GM12878 (cell line): ENCODE results near the gene TSPEAR. TPM values are rescaled to one million over a fixed set of nuclear protein-coding genes. Genes with fewer than 3 reads are reported as not detected.

ENCODE experiments used
- ATAC-seq: fragments of 200-7000 bp; cut with Tn5 transposase; 3 replicates; pipeline ENCODE4 v1.9.1; 2020; ENCODE audit warnings: mild to moderate bottlenecking, moderate library complexity
- BruUV-seq: library from RNA; stranded (reverse); fragments of 400-500 nt; replicated peaks from 2 replicates; lab custom pipeline; 2021; lab: Mats Ljungman, UMichigan
- CTCF ChIA-PET: fragments of 300-600 bp; sonication (Branson Sonifier 250); formaldehyde crosslinking; extraction: SDS; loops from one replicate; lab custom pipeline; 2021; ENCODE audit warnings: inconsistent platforms; lab: Yijun Ruan, JAX
- POLR2A ChIA-PET: fragments of 350-600 bp; formaldehyde crosslinking; extraction: SDS; loops from one replicate; lab custom pipeline; 2021; ENCODE audit warnings: inconsistent platforms; lab: Charles Lee
- RAD21 ChIA-PET: fragments of 300-600 bp; sonication (Branson Sonifier 250); formaldehyde crosslinking; loops from one replicate; lab custom pipeline; 2023; ENCODE audit warnings: antibody characterized with exemption; ENCODE audit not compliant: unreplicated experiment; lab: Charles Lee
- SMC1A ChIA-PET: fragments of 300-600 bp; sonication (Branson Sonifier 250); formaldehyde crosslinking; loops from one replicate; lab custom pipeline; 2023; ENCODE audit not compliant: unreplicated experiment, uncharacterized antibody; lab: Charles Lee
- DNase-seq: peaks from one replicate; pipeline ENCODE4 v3.0.0-alpha.2; 2011; ENCODE audit warnings: low read depth, low spot score
- FAIRE-seq: peaks from 3 replicates; lab custom pipeline; 2011; peaks lifted over from hg19 to GRCh38; lab: Jason Lieb, UNC
- H2AFZ ChIP-seq: 2 replicates; pipeline ENCODE4 v1.6.0; 2011; ENCODE audit warnings: low read depth, low read length, control low read depth; ENCODE audit not compliant: control insufficient read depth
- H3K27ac ChIP-seq: 2 replicates; pipeline ENCODE4 v1.5.1; 2011; ENCODE audit warnings: control low read depth; ENCODE audit not compliant: control insufficient read depth, insufficient read depth
- H3K27me3 ChIP-seq, 2 experiments: replicated peaks in 1 of 2; 2 replicates each; pipeline versions ENCODE4 v1.6.0 to v1.6.1; 2011; ENCODE audit warnings: low read length in 1 of 2; ENCODE audit not compliant: control insufficient read depth in 2 of 2, insufficient read depth in 2 of 2
- H3K36me3 ChIP-seq, 2 experiments: 2 replicates each; pipeline ENCODE4 v1.5.1; 2011; ENCODE audit warnings: low read length in 1 of 2; ENCODE audit not compliant: control insufficient read depth in 2 of 2, insufficient read depth in 2 of 2
- H3K4me1 ChIP-seq: 2 replicates; pipeline ENCODE4 v1.6.1; 2011; ENCODE audit warnings: mild to moderate bottlenecking, low read length, moderate library complexity, mixed read lengths; ENCODE audit not compliant: control insufficient read depth, insufficient read depth
- H3K4me2 ChIP-seq: 2 replicates; pipeline ENCODE4 v1.6.0; 2011; ENCODE audit warnings: control low read depth; ENCODE audit not compliant: control insufficient read depth, insufficient read depth
- H3K4me3 ChIP-seq: fragments of 200-600 bp; sonication (generic); 2 replicates; pipeline ENCODE4 v1.5.1; 2016
- H3K79me2 ChIP-seq: 2 replicates; pipeline ENCODE4 v1.6.0; 2011; ENCODE audit warnings: low read length; ENCODE audit not compliant: control insufficient read depth, insufficient read depth
- H3K9ac ChIP-seq: 2 replicates; pipeline ENCODE4 v1.8.0; 2011; ENCODE audit warnings: low read length, control low read depth, mixed read lengths; ENCODE audit not compliant: control insufficient read depth, insufficient read depth
- H3K9me3 ChIP-seq: replicated peaks from 3 replicates; pipeline ENCODE4 v1.5.1; 2011; ENCODE audit warnings: mild to moderate bottlenecking, low read length; ENCODE audit not compliant: control insufficient read depth, insufficient read depth
- H4K20me1 ChIP-seq: 2 replicates; pipeline ENCODE4 v1.6.0; 2011; ENCODE audit not compliant: control insufficient read depth, insufficient read depth
- EZH2 ChIP-seq: IDR thresholded peaks from 2 replicates; pipeline ENCODE4 v1.6.1; 2012; ENCODE audit warnings: low read depth, mild to moderate bottlenecking, control low read depth, inconsistent platforms, low read length, borderline replicate concordance; ENCODE audit not compliant: control insufficient read depth
- SMC3 ChIP-seq: IDR thresholded peaks from 2 replicates; pipeline ENCODE4 v1.6.1; 2011; ENCODE audit warnings: low read length, improper control_type of control experiment, borderline replicate concordance
- TAF1 ChIP-seq: IDR thresholded peaks from 2 replicates; pipeline ENCODE4 v1.6.1; 2011; ENCODE audit warnings: mild to moderate bottlenecking, low read depth, low read length, borderline replicate concordance
- ZNF207 ChIP-seq: fragments of 450-650 bp; IDR thresholded peaks from 2 replicates; pipeline ENCODE4 v1.6.1; 2014; ENCODE audit warnings: antibody characterized with exemption, mild to moderate bottlenecking, borderline replicate concordance
- WGBS: methylation state at CpG from one replicate; pipeline ENCODE4 v1.1.6; 2016; ENCODE audit warnings: low lambda C conversion rate; ENCODE audit not compliant: insufficient replicate concordance, insufficient coverage; ENCODE audit errors: missing lambda C conversion rate; 5-methylcytosine and 5-hydroxymethylcytosine counted together
- in situ Hi-C: fragments of 300-500 bp; cut with MboI; formaldehyde crosslinking; loops from 9 replicates; pipeline ENCODE4 v1.14.3; 2018; ENCODE audit warnings: mixed read lengths
- intact Hi-C: fragments of 100-400 bp; cut with micrococcal nuclease; formaldehyde crosslinking; loops from one replicate; pipeline ENCODE4 v1.14.2; 2022; ENCODE audit not compliant: unreplicated experiment
- polyA plus RNA-seq, 11 experiments: library from polyadenylated mRNA; depleted of rRNA in 4 of 11; unstranded in 6 of 11; stranded (reverse) in 5 of 11; fragments of >200 nt; fragmentation: Nextera tagmentation in 4 of 11; fragmentation: Illumina TruSeq in 1 of 11; extraction: Ambion mirVana in 4 of 11; extraction: Trizol in 1 of 11; gene quantifications; 1 replicate in 1 of 11; 2 replicates in 10 of 11; pipeline versions ENCODE4 v1.2.1 to v1.2.3, GENCODE V29; 2011 to 2016; ENCODE audit warnings: inconsistent platforms in 2 of 11, missing spikeins in 2 of 11, low read depth in 1 of 11
- total RNA-seq, 4 experiments: library from RNA; depleted of rRNA in 3 of 4; stranded (reverse); fragments of >200 nt in 3 of 4; fragmentation: Illumina TruSeq in 1 of 4; extraction: Trizol in 1 of 4; gene quantifications; 2 replicates each; pipeline versions ENCODE4 v1.2.1 to v1.2.3, GENCODE V29; 2013 to 2021
- TF ChIP-seq, protein P1 (sequence below): fragments of 450-650 bp; IDR thresholded peaks from 2 replicates; pipeline ENCODE4 v1.6.1; 2018; ENCODE audit warnings: borderline replicate concordance, mild to moderate bottlenecking; ENCODE audit not compliant: partially characterized antibody
- TF ChIP-seq, protein P2 (sequence below): fragments of 450-650 bp; formaldehyde crosslinking; IDR thresholded peaks from 2 replicates; pipeline ENCODE4 v1.4.0; 2022; ENCODE audit warnings: mild to moderate bottlenecking, moderate library complexity
- TF ChIP-seq, protein P3 (sequence below): IDR thresholded peaks from 2 replicates; pipeline ENCODE4 v1.6.1; 2011; ENCODE audit warnings: borderline replicate concordance, low read depth, mild to moderate bottlenecking, moderate library complexity, low read length; ENCODE audit not compliant: insufficient read depth, poor library complexity, severe bottlenecking
- TF ChIP-seq, protein P4 (sequence below): fragments of 450-650 bp; IDR thresholded peaks from 2 replicates; pipeline ENCODE4 v1.6.1; 2017; ENCODE audit warnings: mild to moderate bottlenecking, moderate library complexity
- TF ChIP-seq, protein P5 (sequence below): fragments of 450-650 bp; IDR thresholded peaks from 2 replicates; pipeline ENCODE4 v1.6.1; 2014; ENCODE audit warnings: mild to moderate bottlenecking

Gene TSPEAR
- total and polyA plus RNA-seq, 10 of the 15 experiments (the other 5 are each of a cell fraction or from before 2014, with no cell fraction given) = not detected

DNA sequence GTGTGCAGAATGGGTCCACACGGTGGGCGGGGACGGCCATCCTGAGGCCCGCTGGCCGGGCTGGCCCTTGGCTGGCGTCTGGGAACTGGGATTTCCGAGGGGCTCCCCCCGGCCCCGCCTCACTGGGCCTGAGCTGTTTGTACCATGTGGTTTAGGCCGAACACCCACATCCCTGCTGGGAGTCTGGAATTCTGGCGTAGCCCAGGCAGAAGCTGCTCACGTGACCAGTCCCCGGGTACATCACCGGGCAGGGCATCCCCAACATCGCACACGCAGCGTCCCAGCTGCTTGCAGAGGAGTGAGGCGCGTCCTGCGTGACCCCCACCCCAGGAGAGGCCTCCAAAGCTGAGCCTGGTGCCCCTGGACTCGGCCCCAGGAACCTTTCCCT is 108.9 kb downstream of the TSPEAR start:
- no peak for ATAC-seq
- ChIA-PET SMC1A (no interaction called here), CTCF (no interaction called here), POLR2A (no interaction called here), RAD21 (no interaction called here)
- Histone ChIP-seq H3K36me3 (no peaks in the 10 kb centered on the region), H3K79me2 (no peaks in the 10 kb centered on the region), H3K9me3 (no peaks in the 10 kb centered on the region; the same call in 2 of the 3 replicates), H3K27me3 (no peaks in the 10 kb centered on the region), H3K4me1 (no peaks in the 10 kb centered on the region), H2AFZ (no peak overlapping the region), H3K4me2 (no peak overlapping the region), H4K20me1 (no peaks in the 10 kb centered on the region), H3K27ac (no peak overlapping the region), H3K9ac (no peak overlapping the region), H3K4me3 (no peak overlapping the region)
- TF ChIP-seq, protein P1, sequence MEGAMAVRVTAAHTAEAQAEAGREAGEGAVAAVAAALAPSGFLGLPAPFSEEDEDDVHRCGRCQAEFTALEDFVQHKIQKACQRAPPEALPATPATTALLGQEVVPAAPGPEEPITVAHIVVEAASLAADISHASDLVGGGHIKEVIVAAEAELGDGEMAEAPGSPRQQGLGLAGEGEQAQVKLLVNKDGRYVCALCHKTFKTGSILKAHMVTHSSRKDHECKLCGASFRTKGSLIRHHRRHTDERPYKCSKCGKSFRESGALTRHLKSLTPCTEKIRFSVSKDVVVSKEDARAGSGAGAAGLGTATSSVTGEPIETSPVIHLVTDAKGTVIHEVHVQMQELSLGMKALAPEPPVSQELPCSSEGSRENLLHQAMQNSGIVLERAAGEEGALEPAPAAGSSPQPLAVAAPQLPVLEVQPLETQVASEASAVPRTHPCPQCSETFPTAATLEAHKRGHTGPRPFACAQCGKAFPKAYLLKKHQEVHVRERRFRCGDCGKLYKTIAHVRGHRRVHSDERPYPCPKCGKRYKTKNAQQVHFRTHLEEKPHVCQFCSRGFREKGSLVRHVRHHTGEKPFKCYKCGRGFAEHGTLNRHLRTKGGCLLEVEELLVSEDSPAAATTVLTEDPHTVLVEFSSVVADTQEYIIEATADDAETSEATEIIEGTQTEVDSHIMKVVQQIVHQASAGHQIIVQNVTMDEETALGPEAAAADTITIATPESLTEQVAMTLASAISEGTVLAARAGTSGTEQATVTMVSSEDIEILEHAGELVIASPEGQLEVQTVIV = no peak
- TF ChIP-seq, protein P2, sequence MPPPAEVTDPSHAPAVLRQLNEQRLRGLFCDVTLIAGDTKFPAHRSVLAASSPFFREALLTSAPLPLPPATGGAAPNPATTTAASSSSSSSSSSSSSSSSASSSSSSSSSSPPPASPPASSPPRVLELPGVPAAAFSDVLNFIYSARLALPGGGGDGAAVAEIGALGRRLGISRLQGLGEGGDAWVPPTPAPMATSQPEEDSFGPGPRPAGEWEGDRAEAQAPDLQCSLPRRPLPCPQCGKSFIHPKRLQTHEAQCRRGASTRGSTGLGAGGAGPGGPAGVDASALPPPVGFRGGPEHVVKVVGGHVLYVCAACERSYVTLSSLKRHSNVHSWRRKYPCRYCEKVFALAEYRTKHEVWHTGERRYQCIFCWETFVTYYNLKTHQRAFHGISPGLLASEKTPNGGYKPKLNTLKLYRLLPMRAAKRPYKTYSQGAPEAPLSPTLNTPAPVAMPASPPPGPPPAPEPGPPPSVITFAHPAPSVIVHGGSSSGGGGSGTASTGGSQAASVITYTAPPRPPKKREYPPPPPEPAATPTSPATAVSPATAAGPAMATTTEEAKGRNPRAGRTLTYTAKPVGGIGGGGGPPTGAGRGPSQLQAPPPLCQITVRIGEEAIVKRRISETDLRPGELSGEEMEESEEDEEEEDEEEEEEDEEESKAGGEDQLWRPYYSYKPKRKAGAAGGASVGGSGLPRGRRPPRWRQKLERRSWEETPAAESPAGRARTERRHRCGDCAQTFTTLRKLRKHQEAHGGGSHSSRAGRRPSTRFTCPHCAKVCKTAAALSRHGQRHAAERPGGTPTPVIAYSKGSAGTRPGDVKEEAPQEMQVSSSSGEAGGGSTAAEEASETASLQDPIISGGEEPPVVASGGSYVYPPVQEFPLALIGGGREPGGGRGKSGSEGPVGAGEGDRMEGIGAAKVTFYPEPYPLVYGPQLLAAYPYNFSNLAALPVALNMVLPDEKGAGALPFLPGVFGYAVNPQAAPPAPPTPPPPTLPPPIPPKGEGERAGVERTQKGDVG = no peak
- TF ChIP-seq TAF1 (no peak), SMC3 (no peak), EZH2 (no peak), ZNF207 (no peak)
- TF ChIP-seq, protein P3, sequence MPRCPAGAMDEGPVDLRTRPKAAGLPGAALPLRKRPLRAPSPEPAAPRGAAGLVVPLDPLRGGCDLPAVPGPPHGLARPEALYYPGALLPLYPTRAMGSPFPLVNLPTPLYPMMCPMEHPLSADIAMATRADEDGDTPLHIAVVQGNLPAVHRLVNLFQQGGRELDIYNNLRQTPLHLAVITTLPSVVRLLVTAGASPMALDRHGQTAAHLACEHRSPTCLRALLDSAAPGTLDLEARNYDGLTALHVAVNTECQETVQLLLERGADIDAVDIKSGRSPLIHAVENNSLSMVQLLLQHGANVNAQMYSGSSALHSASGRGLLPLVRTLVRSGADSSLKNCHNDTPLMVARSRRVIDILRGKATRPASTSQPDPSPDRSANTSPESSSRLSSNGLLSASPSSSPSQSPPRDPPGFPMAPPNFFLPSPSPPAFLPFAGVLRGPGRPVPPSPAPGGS = no peak
- TF ChIP-seq, protein P4, sequence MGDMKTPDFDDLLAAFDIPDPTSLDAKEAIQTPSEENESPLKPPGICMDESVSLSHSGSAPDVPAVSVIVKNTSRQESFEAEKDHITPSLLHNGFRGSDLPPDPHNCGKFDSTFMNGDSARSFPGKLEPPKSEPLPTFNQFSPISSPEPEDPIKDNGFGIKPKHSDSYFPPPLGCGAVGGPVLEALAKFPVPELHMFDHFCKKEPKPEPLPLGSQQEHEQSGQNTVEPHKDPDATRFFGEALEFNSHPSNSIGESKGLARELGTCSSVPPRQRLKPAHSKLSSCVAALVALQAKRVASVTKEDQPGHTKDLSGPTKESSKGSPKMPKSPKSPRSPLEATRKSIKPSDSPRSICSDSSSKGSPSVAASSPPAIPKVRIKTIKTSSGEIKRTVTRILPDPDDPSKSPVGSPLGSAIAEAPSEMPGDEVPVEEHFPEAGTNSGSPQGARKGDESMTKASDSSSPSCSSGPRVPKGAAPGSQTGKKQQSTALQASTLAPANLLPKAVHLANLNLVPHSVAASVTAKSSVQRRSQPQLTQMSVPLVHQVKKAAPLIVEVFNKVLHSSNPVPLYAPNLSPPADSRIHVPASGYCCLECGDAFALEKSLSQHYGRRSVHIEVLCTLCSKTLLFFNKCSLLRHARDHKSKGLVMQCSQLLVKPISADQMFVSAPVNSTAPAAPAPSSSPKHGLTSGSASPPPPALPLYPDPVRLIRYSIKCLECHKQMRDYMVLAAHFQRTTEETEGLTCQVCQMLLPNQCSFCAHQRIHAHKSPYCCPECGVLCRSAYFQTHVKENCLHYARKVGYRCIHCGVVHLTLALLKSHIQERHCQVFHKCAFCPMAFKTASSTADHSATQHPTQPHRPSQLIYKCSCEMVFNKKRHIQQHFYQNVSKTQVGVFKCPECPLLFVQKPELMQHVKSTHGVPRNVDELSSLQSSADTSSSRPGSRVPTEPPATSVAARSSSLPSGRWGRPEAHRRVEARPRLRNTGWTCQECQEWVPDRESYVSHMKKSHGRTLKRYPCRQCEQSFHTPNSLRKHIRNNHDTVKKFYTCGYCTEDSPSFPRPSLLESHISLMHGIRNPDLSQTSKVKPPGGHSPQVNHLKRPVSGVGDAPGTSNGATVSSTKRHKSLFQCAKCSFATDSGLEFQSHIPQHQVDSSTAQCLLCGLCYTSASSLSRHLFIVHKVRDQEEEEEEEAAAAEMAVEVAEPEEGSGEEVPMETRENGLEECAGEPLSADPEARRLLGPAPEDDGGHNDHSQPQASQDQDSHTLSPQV = no peak
- TF ChIP-seq, protein P5, sequence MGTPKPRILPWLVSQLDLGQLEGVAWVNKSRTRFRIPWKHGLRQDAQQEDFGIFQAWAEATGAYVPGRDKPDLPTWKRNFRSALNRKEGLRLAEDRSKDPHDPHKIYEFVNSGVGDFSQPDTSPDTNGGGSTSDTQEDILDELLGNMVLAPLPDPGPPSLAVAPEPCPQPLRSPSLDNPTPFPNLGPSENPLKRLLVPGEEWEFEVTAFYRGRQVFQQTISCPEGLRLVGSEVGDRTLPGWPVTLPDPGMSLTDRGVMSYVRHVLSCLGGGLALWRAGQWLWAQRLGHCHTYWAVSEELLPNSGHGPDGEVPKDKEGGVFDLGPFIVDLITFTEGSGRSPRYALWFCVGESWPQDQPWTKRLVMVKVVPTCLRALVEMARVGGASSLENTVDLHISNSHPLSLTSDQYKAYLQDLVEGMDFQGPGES = no peak
- DNase-seq = no peak
- 42% methylated on average over 20 of the region's 21 CpGs for WGBS
- no TSS peak for BruUV-seq
- in situ Hi-C loops = no loop called here
- intact Hi-C loops = no loop called here
- no peak for FAIRE-seq
